ENCODE data around the gene TMEM178A.
"Not testable (repeated sequence)": the region's sequence is repeated elsewhere in the genome, so short reads cannot be mapped to it uniquely, and the experiment has no call there.

TMEM178A gene

DNA sequence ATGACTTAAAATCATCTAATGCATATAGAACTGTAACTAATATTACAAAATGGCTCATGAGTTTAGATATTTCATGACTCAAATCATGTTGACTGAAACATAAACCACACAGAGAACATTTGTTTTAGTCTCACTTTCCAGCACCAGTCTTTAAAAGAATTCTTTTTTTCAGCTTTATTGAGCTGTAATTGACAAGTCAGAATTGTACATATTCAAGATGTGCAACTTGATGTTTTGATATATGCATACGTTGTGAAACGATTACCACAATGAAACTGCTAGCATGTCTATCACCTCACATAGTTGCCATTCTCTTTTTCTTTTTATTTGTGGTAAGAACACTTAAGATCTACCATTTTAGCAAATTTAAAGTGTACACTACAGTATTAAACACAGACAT lies 25.0 kb upstream of the TMEM178A start:
- no peak for DNase-seq (ENCODE audit: low read depth, low spot score)
- no peak overlapping the region for H3K9ac ChIP-seq (ENCODE audit: insufficient read length)
- TF ChIP-seq POLR2AphosphoS5 (IDR thresholded peaks at IDR 0.05; ENCODE audit: borderline replicate concordance, low read depth, low read length), result no peak
- no peak for TF ChIP-seq EZH2 (IDR thresholded peaks at IDR 0.05)
- no peak for TF ChIP-seq FOXP2 (optimal IDR thresholded peaks at IDR 0.05; ENCODE audit: control extremely low read depth, extremely low read length, insufficient read depth)
- H3K4me3 ChIP-seq, result no peak overlapping the region
- no peaks in the 10 kb centered on the region for H3K36me3 ChIP-seq (ENCODE audit: insufficient read depth, low read length)
- no peaks in the 10 kb centered on the region for H3K9me3 ChIP-seq (ENCODE audit: low read depth, low read length)
- no peak overlapping the region for H3K27ac ChIP-seq

DNA sequence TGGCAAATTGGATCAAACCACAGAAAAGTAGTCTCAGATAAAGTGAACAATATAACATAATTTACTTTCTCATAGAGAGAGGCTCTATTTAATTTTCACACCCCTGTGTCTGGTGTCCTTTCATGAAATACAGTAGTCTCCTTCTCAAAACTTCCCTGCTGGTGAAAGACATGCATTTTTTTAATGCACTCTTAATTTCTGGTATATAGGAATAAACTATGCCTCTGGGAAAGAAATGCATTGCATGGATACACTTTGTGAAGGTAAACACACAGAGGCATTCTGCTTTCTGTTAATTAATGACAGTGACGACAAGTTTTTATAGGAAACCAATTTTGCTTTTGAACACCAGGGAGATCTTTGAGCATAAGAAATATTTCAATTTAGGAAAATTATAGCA lies 24.1 kb upstream of the TMEM178A start:
- DNase-seq (ENCODE audit: low read depth, low spot score), result no peak
- no peak overlapping the region for H3K9ac ChIP-seq (ENCODE audit: insufficient read length)
- no peaks in the 10 kb centered on the region for H3K36me3 ChIP-seq (ENCODE audit: insufficient read depth, low read length)
- no peaks in the 10 kb centered on the region for H3K9me3 ChIP-seq (ENCODE audit: low read depth, low read length)
- TF ChIP-seq POLR2AphosphoS5 (IDR thresholded peaks at IDR 0.05; ENCODE audit: borderline replicate concordance, low read depth, low read length) (no peak), EZH2 (IDR thresholded peaks at IDR 0.05) (no peak), FOXP2 (optimal IDR thresholded peaks at IDR 0.05; ENCODE audit: control extremely low read depth, extremely low read length, insufficient read depth) (no peak)
- no peak overlapping the region for H3K27ac ChIP-seq
- H3K4me3 ChIP-seq, result no peak overlapping the region

DNA sequence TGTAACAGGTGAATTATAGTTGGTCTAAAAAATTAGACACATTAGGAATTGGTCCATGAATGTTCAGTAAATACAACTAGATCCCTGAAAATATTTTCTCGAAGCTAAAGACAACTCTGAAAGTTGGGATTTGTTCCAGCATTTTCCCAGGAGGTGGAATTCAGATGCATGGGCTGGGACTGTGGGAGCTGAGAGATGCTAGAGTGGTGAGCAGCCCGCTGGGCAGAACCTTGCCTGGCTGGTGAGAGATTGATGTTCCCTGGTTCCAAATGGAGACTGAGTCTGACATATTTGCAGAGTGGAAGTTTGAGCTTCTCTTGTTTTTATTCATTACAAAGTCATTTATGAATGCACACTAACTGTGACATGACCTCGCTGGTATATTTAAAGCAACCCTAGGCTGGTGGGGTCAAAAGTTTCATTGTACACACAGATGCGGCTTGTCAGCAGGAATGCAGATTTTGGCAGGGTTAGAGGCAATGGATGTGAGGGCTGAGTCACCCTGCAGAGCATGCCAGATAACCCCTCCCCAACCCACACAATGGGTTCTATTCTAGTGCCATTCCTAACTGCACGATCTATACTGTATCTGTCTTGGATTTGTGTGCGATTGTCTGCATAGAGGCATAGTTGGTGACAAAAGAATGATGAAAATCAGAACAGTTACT lies 23.5 kb upstream of the TMEM178A start:
- DNase-seq (ENCODE audit: low read depth, low spot score), result no peak
- no peak overlapping the region for H3K27ac ChIP-seq
- no peaks in the 10 kb centered on the region for H3K36me3 ChIP-seq (ENCODE audit: insufficient read depth, low read length)
- TF ChIP-seq EZH2 (IDR thresholded peaks at IDR 0.05) (no peak), FOXP2 (optimal IDR thresholded peaks at IDR 0.05; ENCODE audit: control extremely low read depth, extremely low read length, insufficient read depth) (no peak), POLR2AphosphoS5 (IDR thresholded peaks at IDR 0.05; ENCODE audit: borderline replicate concordance, low read depth, low read length) (no peak)
- H3K9me3 ChIP-seq (ENCODE audit: low read depth, low read length), result no peaks in the 10 kb centered on the region
- H3K9ac ChIP-seq (ENCODE audit: insufficient read length), result no peak overlapping the region
- no peak overlapping the region for H3K4me3 ChIP-seq

- Histone ChIP-seq H3K9me3 (ENCODE audit: low read depth, low read length) (no peaks in the 10 kb centered on the region), H3K27ac (no peak overlapping the region), H3K4me3 (no peak overlapping the region), H3K36me3 (ENCODE audit: insufficient read depth, low read length) (no peaks in the 10 kb centered on the region), H3K9ac (ENCODE audit: insufficient read length) (no peak overlapping the region)
- TF ChIP-seq POLR2AphosphoS5 (IDR thresholded peaks at IDR 0.05; ENCODE audit: borderline replicate concordance, low read depth, low read length) (no peak), EZH2 (IDR thresholded peaks at IDR 0.05) (no peak), FOXP2 (optimal IDR thresholded peaks at IDR 0.05; ENCODE audit: control extremely low read depth, extremely low read length, insufficient read depth) (no peak)
- DNase-seq (ENCODE audit: low read depth, low spot score), result no peak
Measured at GRCh38 chr2:39645826-39646225, 19.9 kb upstream of the TMEM178A start.

GRCh38 chr2:39646267-39646666 lies 19.4 kb upstream of the TMEM178A start:
- H3K36me3 ChIP-seq (ENCODE audit: insufficient read depth, low read length), result no peaks in the 10 kb centered on the region
- no peaks in the 10 kb centered on the region for H3K9me3 ChIP-seq (ENCODE audit: low read depth, low read length)
- no peak for DNase-seq (ENCODE audit: low read depth, low spot score)
- no peak overlapping the region for H3K27ac ChIP-seq
- TF ChIP-seq POLR2AphosphoS5 (IDR thresholded peaks at IDR 0.05; ENCODE audit: borderline replicate concordance, low read depth, low read length) (no peak), EZH2 (IDR thresholded peaks at IDR 0.05) (no peak), FOXP2 (optimal IDR thresholded peaks at IDR 0.05; ENCODE audit: control extremely low read depth, extremely low read length, insufficient read depth) (no peak)
- no peak overlapping the region for H3K4me3 ChIP-seq
- H3K9ac ChIP-seq (ENCODE audit: insufficient read length), result no peak overlapping the region

GRCh38 chr2:39647104-39647765 lies 18.5 kb upstream of the TMEM178A start:
- no peaks in the 10 kb centered on the region for H3K9me3 ChIP-seq (ENCODE audit: low read depth, low read length)
- H3K36me3 ChIP-seq (ENCODE audit: insufficient read depth, low read length), result no peaks in the 10 kb centered on the region
- H3K4me3 ChIP-seq, result no peak overlapping the region
- no peak overlapping the region for H3K9ac ChIP-seq (ENCODE audit: insufficient read length)
- TF ChIP-seq POLR2AphosphoS5 (IDR thresholded peaks at IDR 0.05; ENCODE audit: borderline replicate concordance, low read depth, low read length), result no peak
- H3K27ac ChIP-seq, result no peak overlapping the region
- no peak for DNase-seq (ENCODE audit: low read depth, low spot score)

DNA sequence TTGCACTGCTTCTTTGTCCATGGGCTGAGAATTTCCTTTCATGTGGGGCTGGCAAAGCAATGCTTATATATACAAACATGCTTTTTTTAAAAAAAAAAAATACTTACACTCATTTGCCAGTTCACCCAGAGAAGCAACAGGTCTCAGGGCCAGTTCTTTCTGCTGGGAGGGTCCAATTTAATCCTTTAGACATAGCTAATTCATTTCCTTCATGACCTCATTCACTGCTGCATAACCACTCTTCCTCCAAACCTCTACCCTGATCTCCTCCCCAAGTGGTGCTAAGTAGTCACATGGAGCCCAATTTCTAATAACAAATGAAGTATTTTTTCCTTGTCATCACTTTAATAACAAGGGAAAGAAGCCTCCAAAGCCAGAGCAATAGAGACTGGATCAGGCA lies 17.1 kb upstream of the TMEM178A start:
- H3K27ac ChIP-seq, result no peak overlapping the region
- no peaks in the 10 kb centered on the region for H3K9me3 ChIP-seq (ENCODE audit: low read depth, low read length)
- H3K4me3 ChIP-seq, result no peak overlapping the region
- DNase-seq (ENCODE audit: low read depth, low spot score), result no peak
- no peak for TF ChIP-seq FOXP2 (optimal IDR thresholded peaks at IDR 0.05; ENCODE audit: control extremely low read depth, extremely low read length, insufficient read depth)
- no peak for TF ChIP-seq POLR2AphosphoS5 (IDR thresholded peaks at IDR 0.05; ENCODE audit: borderline replicate concordance, low read depth, low read length)
- no peak for TF ChIP-seq EZH2 (IDR thresholded peaks at IDR 0.05)
- no peak overlapping the region for H3K9ac ChIP-seq (ENCODE audit: insufficient read length)
- H3K36me3 ChIP-seq (ENCODE audit: insufficient read depth, low read length), result no peaks in the 10 kb centered on the region

- Histone ChIP-seq H3K9ac (ENCODE audit: insufficient read length) (no peak overlapping the region), H3K27ac (no peak overlapping the region), H3K36me3 (ENCODE audit: insufficient read depth, low read length) (no peaks in the 10 kb centered on the region), H3K4me3 (no peak overlapping the region), H3K9me3 (ENCODE audit: low read depth, low read length) (no peaks in the 10 kb centered on the region)
- no peak for DNase-seq (ENCODE audit: low read depth, low spot score)
- TF ChIP-seq POLR2AphosphoS5 (IDR thresholded peaks at IDR 0.05; ENCODE audit: borderline replicate concordance, low read depth, low read length), result no peak
- no peak for TF ChIP-seq EZH2 (IDR thresholded peaks at IDR 0.05)
- TF ChIP-seq FOXP2 (optimal IDR thresholded peaks at IDR 0.05; ENCODE audit: control extremely low read depth, extremely low read length, insufficient read depth), result no peak
Measured at GRCh38 chr2:39649511-39649910, 16.2 kb upstream of the TMEM178A start.

DNA sequence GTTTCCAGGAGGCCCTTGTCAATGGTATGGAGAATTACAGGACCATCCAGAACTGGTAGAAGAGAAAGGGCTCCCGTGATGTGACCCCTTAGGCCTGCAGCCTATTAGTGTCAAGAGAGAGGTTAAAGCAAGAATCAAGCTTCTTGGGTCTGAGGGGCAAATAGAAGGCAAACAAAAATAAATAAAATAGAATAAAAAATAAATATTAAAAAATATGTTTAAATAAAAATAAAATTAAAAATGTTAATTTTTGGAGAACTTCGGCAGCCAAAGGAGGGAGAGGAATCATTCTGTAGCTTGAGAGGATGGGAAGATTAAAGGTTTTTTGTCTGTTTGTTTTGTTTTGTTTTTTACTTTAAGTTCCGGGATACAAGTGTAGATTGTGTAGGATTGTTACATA lies 15.2 kb upstream of the TMEM178A start:
- H3K36me3 ChIP-seq (ENCODE audit: insufficient read depth, low read length), result no peaks in the 10 kb centered on the region
- no peaks in the 10 kb centered on the region for H3K9me3 ChIP-seq (ENCODE audit: low read depth, low read length)
- no peak overlapping the region for H3K9ac ChIP-seq (ENCODE audit: insufficient read length)
- no peak for TF ChIP-seq FOXP2 (optimal IDR thresholded peaks at IDR 0.05; ENCODE audit: control extremely low read depth, extremely low read length, insufficient read depth)
- TF ChIP-seq EZH2 (IDR thresholded peaks at IDR 0.05), result no peak
- no peak for TF ChIP-seq POLR2AphosphoS5 (IDR thresholded peaks at IDR 0.05; ENCODE audit: borderline replicate concordance, low read depth, low read length)
- no peak overlapping the region for H3K27ac ChIP-seq
- no peak for DNase-seq (ENCODE audit: low read depth, low spot score)
- no peak overlapping the region for H3K4me3 ChIP-seq

DNA sequence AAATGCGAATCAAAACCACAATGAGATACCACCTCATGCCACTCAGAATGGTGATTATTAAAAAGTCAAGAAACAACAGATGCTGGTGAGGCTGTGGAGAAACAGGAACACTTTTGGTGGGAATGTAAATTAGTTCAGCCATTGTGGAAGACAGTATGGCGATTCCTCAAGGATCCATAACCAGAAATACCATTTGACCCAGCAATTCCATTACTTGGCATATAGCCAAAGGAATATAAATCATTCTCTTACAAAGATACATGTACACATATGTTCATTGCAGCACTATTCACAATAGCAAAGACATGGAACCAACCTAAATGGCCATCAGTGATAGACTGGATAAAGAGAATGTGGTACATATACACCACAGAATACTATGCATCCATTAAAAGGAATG lies 9.5 kb upstream of the TMEM178A start:
- not testable (repeated sequence) for H3K27ac ChIP-seq; H3K9me3 ChIP-seq (ENCODE audit: low read depth, low read length); H3K9ac ChIP-seq (ENCODE audit: insufficient read length); H3K36me3 ChIP-seq (ENCODE audit: insufficient read depth, low read length); DNase-seq (ENCODE audit: low read depth, low spot score); H3K4me3 ChIP-seq

Data from SK-N-MC (cell line).